Left renal pelvis (tissue), 4 donors: ENCODE measurements around the gene EXTL1. TPM values are rescaled to one million over a fixed set of nuclear protein-coding genes. Genes with fewer than 3 reads are reported as not detected.

Experiments
- DNase-seq, 4 donors: peaks; one replicate each; pipeline ENCODE4 v3.0.0-alpha.2; 2013; ENCODE audit warnings: low read depth in 4 of 4, low spot score in 3 of 4
- polyA plus RNA-seq, 4 donors: library from polyadenylated mRNA; unstranded; fragments of 120-200 nt; gene quantifications; one replicate each; pipeline ENCODE4 v1.2.1, GENCODE V29; 2013; ENCODE audit not compliant: insufficient read length in 4 of 4

The EXTL1 gene
- polyA plus RNA-seq, 4 donors, result 1.2 to 2.2 (median 1.9) TPM

- DNase-seq, result no peak
Observed at GRCh38 chr1:26022404-26022779, 817 bp downstream of the EXTL1 start.

DNA sequence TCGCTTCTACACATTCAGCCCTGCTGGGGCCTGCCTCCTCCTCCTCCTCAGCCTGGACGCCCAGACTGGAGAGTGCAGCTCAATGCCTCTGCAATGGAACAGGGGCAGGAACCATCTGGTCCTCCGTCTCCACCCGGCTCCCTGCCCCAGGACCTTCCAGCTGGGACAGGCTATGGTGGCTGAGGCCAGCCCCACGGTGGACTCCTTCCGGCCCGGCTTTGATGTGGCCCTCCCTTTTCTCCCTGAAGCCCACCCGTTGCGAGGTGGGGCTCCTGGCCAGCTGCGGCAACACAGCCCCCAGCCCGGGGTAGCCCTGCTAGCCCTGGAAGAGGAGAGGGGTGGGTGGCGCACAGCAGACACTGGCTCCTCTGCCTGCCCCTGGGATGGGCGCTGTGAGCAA, 1.4 kb downstream of the EXTL1 start:
- DNase-seq, result no peak

DNA sequence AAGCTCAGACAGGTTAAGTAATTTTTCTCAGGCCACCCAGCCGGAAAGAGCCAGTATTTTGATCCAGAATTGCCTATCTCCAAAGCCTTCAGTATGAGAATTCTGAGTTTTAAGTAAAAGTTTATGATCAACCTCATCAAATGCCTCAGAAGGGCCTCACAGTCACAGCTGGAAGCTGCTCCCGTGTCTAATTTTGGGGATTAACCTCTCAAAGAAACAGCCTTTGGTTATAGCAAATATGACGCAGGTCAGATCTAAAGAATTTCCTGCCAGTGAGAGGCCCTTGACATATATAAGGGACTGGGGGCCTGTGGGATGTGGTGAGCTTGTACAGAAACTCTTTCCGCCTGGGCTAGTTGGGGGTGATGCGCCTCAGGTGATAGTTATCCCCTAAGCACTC, 2.3 kb downstream of the EXTL1 start:
- no peak for DNase-seq

- DNase-seq, result no peak
Observed at GRCh38 chr1:26025060-26025459, 3.5 kb downstream of the EXTL1 start.

DNA sequence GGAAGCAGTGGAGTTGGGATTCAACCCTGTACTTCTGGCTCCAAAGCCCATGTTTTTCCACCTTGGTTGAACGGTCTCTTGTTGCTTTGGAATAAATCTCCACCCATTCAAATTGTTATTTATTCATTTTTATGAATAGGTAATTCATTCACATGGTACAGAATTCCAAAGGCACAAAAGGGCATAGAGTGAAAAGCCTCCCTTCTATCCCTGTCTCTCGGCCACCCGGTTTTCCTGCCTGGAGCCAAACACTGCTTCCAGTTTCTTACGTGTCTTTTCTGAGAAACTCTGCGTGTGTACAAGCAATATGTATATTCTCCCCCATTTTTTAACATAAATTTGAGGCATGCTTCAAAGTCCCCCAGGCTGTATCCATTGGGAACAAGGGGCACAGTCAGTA, 3.9 kb downstream of the EXTL1 start:
- DNase-seq, result no peak

DNA sequence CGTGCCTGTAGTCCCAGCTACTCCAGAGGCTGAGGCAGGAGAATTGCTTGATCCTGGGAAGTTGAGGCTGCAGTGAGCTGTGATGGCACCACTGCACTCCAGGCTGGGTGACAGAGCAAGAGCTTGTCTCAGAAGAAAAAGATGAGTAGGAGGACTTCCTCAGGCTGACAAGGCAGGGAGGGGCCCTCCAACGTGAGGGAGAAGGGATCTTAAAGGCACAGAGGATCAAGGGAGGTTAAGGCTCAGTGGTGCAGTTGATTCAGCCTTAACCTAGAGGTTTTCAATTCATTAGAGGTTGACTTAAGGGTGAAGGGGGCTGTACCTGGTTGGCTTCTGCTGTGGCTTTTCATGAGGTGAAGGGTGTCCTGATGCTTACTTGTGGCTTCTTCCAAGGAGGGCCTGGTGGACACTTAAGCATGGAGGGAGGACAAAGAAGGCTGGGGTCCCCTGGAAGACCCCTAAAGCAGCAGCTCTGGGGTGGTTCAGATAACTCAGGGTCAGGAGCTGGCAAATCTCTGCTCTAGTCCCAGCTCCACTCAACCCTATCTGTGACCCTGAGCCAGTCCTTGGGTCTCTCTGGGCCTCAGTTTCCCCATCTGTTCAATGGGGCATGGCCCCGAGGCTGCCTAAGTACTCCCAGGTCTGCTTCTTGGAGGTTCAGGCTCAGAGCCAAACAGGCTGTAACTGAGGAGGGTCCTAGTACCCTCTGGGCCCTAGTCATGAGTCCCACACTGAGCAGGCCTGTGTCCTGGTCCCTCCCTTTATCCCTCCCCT, 6.3 kb downstream of the EXTL1 start:
- no peak for DNase-seq

DNA sequence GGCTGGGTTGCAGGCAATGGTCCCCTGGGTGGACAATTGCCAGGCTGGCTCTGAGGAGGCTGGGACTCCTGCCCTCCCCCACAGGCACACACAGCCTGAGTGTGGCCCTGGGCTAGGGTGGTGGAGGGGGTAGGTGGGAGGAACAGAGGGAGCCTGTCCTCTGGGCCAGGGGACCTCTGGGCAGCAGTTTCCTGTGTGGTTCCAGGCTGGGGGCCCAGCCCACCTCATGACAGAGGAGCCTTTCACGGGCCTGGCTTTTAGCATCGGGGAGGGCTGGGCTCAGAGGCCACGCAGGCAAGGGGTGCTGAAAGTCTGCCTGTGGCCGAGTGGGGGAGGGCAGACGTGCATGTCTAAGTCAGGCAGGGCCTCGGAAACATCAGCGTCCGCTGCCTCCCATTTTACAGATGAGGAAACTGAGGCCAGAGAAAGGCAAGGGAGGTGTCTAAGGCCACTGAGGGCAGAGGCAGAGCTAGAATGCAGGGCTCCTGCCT, 7.0 kb downstream of the EXTL1 start:
- no peak for DNase-seq

DNA sequence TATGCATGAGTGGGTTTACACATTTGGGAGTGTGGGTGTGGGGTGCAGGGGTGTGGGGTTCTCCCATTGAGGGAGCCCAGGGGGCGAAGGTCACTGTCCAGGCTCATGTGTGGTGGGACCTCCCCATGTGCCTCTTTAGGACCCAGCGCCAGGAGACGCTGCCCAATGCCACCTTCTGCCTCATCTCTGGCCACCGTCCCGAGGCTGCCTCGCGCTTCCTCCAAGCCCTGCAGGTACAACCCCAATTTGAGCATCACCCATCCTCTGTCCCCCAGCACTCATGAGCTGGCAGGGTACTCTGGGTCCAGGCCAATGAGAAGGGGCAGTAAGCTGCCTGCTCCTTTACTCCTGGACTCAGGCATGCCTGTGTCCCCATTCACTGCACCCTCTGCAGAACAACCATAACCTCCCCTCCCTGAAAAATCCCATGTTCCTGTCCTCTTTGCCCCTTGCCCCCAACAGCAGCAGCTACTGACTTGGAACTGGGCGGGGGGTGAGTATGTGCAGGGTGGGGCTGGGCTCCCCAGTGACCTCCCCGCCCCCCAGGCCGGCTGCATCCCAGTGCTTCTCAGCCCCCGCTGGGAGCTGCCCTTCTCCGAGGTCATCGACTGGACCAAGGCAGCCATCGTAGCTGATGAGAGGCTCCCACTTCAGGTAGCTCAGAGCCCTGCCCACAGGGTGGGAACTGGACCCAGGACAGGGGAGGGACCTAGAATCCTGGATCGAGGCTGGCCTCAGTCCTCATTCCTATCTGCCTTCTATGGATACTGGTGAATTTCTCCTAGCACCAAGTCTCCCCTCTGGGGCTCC, 7.7 kb downstream of the EXTL1 start:
- no peak for DNase-seq

GRCh38 chr1:26029864-26030481, 8.4 kb downstream of the EXTL1 start:
- no peak for DNase-seq

- no peak for DNase-seq
Observed at GRCh38 chr1:26031196-26031595, 9.6 kb downstream of the EXTL1 start.

- DNase-seq, result no peak
Observed at GRCh38 chr1:26031611-26032220, 10.1 kb downstream of the EXTL1 start.

- DNase-seq, result no peak
Observed at GRCh38 chr1:26032656-26033357, 11.2 kb downstream of the EXTL1 start.

- no peak for DNase-seq
Observed at GRCh38 chr1:26034504-26035202, 13.1 kb downstream of the EXTL1 start.

DNA sequence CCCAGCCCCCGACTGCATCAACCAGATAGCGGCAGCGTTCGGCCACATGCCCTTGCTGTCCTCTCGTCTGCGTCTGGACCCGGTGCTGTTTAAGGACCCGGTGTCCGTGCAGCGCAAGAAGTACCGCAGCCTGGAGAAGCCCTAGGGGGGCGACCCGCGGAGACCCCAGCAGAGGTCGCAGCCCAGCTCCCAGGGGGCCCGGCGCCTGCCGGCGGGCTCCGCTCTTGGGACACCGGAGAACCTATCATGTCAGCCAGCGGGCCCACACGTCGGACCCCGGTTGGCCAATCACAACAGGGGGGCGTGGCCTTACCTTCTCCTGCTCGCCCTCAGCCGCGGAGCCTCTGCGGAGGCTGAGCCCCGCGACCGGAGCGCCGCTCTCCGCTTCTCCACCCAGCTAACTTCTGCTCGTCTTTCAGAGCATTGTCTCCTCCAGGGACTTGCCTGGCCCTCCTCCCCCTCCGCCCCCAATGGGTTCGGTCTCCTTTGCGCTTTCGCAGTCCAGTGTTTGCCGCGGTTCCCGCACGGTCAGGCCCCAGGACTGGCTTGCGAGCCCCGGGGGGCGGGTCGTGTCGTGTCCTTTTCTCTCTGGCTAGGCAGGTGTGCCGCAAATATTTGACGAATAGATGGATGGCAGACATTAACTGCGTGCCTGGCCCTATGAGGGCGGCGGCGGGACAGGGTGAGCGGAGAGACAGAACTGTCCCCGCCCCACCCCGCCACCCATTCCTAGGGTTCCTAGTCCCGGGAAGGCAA, 13.8 kb downstream of the EXTL1 start:
- DNase-seq, result peak; percentile 72 to 85 (median 75)

DNA sequence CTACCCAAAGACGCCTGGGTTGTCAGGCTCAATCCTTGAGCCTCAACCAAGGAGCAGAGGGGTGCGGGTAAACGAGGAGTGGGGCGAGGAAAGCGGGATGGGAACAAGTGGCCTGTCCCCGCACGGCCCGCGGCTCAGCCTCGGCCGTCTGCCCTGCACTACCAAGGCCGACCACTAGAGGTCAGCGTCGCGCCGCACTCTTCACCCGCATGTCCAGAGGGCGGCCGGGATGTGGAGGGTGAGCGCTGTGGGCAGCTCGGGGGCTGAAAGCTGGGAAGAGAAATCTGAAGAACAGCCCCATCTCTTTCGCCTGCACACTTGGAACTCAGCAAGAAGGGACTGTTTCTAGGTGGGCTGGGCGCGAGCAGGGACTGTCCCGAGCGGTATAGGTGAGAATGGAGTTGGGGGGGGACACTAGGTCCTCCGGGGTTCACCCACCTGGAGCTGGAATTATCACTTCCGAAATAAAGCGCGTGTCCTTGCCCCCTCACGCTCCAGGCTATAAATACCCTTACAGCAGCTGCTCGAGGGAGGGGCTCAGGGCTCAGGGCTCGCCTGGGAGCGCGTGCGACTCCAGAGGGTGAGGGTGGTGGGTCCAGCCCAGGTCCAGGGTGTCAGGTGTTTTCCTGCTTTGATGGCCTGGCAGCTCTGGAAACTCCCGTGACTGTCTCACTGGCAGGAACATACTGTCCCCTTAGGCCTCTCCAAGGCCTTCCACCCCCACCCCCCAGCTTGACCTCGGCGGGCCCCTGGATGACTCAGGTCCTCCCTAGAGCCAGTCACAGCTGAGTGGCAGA, 14.6 kb downstream of the EXTL1 start:
- peak in 2 of 4 donors; percentile 65 to 67 for DNase-seq

DNA sequence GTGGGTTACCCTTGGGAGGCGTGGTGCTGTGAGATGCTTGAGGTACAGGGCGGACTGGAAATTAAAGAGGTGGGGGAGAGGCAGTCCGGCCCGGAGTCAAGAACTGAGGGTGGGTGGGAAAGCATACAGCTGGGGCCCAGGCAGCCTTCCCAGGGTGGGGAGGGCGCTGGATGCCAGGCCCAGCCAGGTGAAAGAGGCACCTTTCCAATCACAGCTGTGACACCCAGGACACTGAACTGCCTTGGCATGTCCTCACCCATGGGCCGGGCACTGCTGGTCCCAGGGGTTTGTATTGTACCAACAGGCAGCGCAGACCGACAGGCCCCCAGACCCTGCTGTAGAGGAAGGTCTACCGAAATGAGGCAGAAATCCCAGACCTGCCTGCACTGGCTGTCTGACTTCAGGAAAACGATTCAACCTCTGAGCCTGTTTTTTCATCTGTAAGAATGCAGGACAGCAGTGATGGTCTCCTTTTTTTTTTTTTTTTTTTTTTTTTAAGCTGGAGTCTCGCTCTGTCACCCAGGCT, 15.2 kb downstream of the EXTL1 start:
- DNase-seq, result no peak

- DNase-seq, result no peak
Observed at GRCh38 chr1:26037904-26038303, 16.3 kb downstream of the EXTL1 start.

GRCh38 chr1:26038477-26038876, 16.9 kb downstream of the EXTL1 start:
- DNase-seq, result no peak
